ENCODE data around the gene KPNA6.

GRCh38 chr1:32205401-32206370 lies 97.8 kb downstream of the KPNA6 start, which contains the start of gene IQCC:
- no peak for TF ChIP-seq CTCF (IDR thresholded peaks at IDR 0.05; ENCODE audit: extremely low read depth in 1 of 2, insufficient read depth in 1 of 2, low read depth in 1 of 2, low read length in 2 of 2)
- TF ChIP-seq POLR2AphosphoS5 (IDR thresholded peaks at IDR 0.05; ENCODE audit: insufficient read depth, low read depth, low read length) = peak; percentile 92
- TF ChIP-seq GATA2 (IDR thresholded peaks at IDR 0.05; ENCODE audit: insufficient read depth, insufficient read length, low read depth, low read length) = no peak
- TF ChIP-seq POLR2A (IDR thresholded peaks at IDR 0.05; ENCODE audit: low read depth, low read length) = peak; percentile 86

Data from endothelial cell of umbilical vein (primary cell).